Measurements from ENCODE around the gene SPECC1. TPM values are rescaled to one million over a fixed set of nuclear protein-coding genes. Genes with fewer than 3 reads are reported as not detected.

The SPECC1 gene
- total and polyA plus RNA-seq, 2 of the 4 experiments (the other 2 are of a cell fraction) = 16.9 to 26.2 TPM

DNA sequence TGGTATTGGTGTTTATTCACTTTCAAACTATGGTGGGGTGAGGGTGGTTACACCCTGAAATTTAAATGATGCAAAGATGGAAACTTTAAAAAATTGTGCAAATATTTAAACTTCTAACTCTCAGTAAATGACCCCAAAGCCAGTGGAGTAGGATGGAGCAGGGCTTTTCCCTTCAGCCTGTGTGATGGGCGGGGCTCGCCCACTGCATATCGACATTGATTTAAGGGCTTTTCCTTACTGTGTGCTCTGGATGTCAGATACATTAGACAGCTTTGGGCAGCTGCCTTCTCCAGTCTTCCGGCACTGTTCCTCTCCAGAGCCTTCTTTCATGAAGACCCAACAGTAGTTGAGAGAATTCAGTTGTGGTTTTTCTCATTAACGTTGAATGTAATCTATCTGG, 99.9 kb downstream of the SPECC1 start:
- Histone ChIP-seq H3K4me2 (ENCODE audit: low read depth, low read length) (no peak overlapping the region), H2BK20ac (ENCODE audit: low read depth, low read length) (no peak overlapping the region), H2AFZ (replicated peaks; ENCODE audit: low read length, poor library complexity) (no peak overlapping the region), H3K27me3 (ENCODE audit: control insufficient read depth, insufficient read depth, low read length) (peaks cover 41% of the 10 kb centered on the region), H3K9me3 (ENCODE audit: control insufficient read depth, insufficient read depth, low read length) (no peaks in the 10 kb centered on the region), H3K79me1 (ENCODE audit: low read depth in 1 of 2, low read length in 2 of 2) (no peaks in the 10 kb centered on the region), H3K18ac (ENCODE audit: low read depth, low read length) (no peak overlapping the region), H2BK120ac (ENCODE audit: low read depth, low read length) (no peak overlapping the region), H3K23ac (ENCODE audit: low read depth, low read length) (no peak overlapping the region), H3K4me1 (ENCODE audit: control insufficient read depth, insufficient read depth, low read length) (no peaks in the 10 kb centered on the region), H3K14ac (replicated peaks; ENCODE audit: low read depth, low read length) (no peak overlapping the region), H3K9ac (ENCODE audit: low read depth, low read length) (no peak overlapping the region), H3K56ac (ENCODE audit: extremely low read depth, insufficient read depth, low read length) (no peak overlapping the region), H3K27ac (ENCODE audit: insufficient read depth, low read length) (no peak overlapping the region), H2BK5ac (ENCODE audit: low read depth, low read length, poor library complexity, severe bottlenecking) (no peak overlapping the region), H3K4me3 (ENCODE audit: insufficient read depth, low read depth, low read length) (no peak overlapping the region), H4K91ac (ENCODE audit: insufficient read depth, low read depth, low read length) (no peak overlapping the region), H3K9me1 (ENCODE audit: insufficient read depth, low read length) (no peaks in the 10 kb centered on the region), H3K4ac (ENCODE audit: low read depth, low read length) (no peak overlapping the region), H4K20me1 (ENCODE audit: insufficient read depth, low read length) (no peaks in the 10 kb centered on the region), H2AK5ac (ENCODE audit: low read depth, low read length) (no peak overlapping the region), H3K36me3 (ENCODE audit: control insufficient read depth, insufficient read depth, low read length) (no peaks in the 10 kb centered on the region), H4K5ac (ENCODE audit: low read depth, low read length) (no peak overlapping the region), H4K8ac (ENCODE audit: low read depth in 2 of 2, low read length in 2 of 2) (no peak overlapping the region), H2AK9ac (replicated peaks; ENCODE audit: low read depth, low read length, poor library complexity) (no peak overlapping the region), H2BK15ac (ENCODE audit: low read depth, low read length) (no peak overlapping the region)
- ATAC-seq (ENCODE audit: low read depth) (no peak), DNase-seq (no peak)
- POLR2A ChIA-PET (ENCODE audit: unreplicated experiment) = no interaction called here
- dilution Hi-C loops (cut with HindIII; ENCODE audit: low sequenced_read_pairs, unreplicated experiment) (no loop called here), intact Hi-C loops (cut with micrococcal nuclease) (no loop called here), in situ Hi-C loops (cut with MboI; ENCODE audit: low sequenced_read_pairs) (no loop called here)
- CTCF ChIA-PET = no interaction called here
- no peak for TF ChIP-seq SMC3 (IDR thresholded peaks at IDR 0.05; ENCODE audit: low read depth, low read length)
- TF ChIP-seq RAD21 (IDR thresholded peaks at IDR 0.05; ENCODE audit: low read length) = no peak
- no peak for TF ChIP-seq NFE2L2 (IDR thresholded peaks at IDR 0.05; ENCODE audit: low read depth, low read length)
- no peak for TF ChIP-seq MAFK (IDR thresholded peaks at IDR 0.05; ENCODE audit: low read depth, low read length)
- TF ChIP-seq, protein P1, sequence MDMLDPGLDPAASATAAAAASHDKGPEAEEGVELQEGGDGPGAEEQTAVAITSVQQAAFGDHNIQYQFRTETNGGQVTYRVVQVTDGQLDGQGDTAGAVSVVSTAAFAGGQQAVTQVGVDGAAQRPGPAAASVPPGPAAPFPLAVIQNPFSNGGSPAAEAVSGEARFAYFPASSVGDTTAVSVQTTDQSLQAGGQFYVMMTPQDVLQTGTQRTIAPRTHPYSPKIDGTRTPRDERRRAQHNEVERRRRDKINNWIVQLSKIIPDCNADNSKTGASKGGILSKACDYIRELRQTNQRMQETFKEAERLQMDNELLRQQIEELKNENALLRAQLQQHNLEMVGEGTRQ (IDR thresholded peaks at IDR 0.05; ENCODE audit: low read depth, low read length) = no peak
- TF ChIP-seq, protein P2, sequence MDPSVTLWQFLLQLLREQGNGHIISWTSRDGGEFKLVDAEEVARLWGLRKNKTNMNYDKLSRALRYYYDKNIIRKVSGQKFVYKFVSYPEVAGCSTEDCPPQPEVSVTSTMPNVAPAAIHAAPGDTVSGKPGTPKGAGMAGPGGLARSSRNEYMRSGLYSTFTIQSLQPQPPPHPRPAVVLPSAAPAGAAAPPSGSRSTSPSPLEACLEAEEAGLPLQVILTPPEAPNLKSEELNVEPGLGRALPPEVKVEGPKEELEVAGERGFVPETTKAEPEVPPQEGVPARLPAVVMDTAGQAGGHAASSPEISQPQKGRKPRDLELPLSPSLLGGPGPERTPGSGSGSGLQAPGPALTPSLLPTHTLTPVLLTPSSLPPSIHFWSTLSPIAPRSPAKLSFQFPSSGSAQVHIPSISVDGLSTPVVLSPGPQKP (IDR thresholded peaks at IDR 0.05; ENCODE audit: borderline replicate concordance, low read depth, low read length) = no peak
- no peak for TF ChIP-seq BHLHE40 (IDR thresholded peaks at IDR 0.05; ENCODE audit: low read depth, low read length)
- TF ChIP-seq RFX5 (IDR thresholded peaks at IDR 0.05; ENCODE audit: low read depth, low read length) = no peak
- no peak for TF ChIP-seq MXI1 (IDR thresholded peaks at IDR 0.05; ENCODE audit: borderline replicate concordance, low read depth, low read length)
- no peak for TF ChIP-seq MAZ (IDR thresholded peaks at IDR 0.05; ENCODE audit: borderline replicate concordance, low read depth, low read length)
- no peak for TF ChIP-seq RCOR1 (IDR thresholded peaks at IDR 0.05; ENCODE audit: insufficient replicate concordance, low read length)
- no peak for TF ChIP-seq CHD1 (IDR thresholded peaks at IDR 0.05; ENCODE audit: low read depth, low read length)
- TF ChIP-seq, protein P3, sequence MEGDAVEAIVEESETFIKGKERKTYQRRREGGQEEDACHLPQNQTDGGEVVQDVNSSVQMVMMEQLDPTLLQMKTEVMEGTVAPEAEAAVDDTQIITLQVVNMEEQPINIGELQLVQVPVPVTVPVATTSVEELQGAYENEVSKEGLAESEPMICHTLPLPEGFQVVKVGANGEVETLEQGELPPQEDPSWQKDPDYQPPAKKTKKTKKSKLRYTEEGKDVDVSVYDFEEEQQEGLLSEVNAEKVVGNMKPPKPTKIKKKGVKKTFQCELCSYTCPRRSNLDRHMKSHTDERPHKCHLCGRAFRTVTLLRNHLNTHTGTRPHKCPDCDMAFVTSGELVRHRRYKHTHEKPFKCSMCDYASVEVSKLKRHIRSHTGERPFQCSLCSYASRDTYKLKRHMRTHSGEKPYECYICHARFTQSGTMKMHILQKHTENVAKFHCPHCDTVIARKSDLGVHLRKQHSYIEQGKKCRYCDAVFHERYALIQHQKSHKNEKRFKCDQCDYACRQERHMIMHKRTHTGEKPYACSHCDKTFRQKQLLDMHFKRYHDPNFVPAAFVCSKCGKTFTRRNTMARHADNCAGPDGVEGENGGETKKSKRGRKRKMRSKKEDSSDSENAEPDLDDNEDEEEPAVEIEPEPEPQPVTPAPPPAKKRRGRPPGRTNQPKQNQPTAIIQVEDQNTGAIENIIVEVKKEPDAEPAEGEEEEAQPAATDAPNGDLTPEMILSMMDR (conservative IDR thresholded peaks at IDR 0.05; ENCODE audit: low read depth, low read length) = no peak
- TF ChIP-seq POLR2A (IDR thresholded peaks at IDR 0.05; ENCODE audit: low read depth, low read length) = no peak
- TF ChIP-seq FOS (IDR thresholded peaks at IDR 0.05; ENCODE audit: low read depth, low read length) = no peak
- TF ChIP-seq CEBPB (IDR thresholded peaks at IDR 0.05; ENCODE audit: low read depth, low read length) = no peak
- no CpG with 5 or more reads among the region's 5 CpGs for WGBS, 2 experiments (ENCODE audit: extremely low coverage in 2 of 2, insufficient read length in 1 of 2)
- no TSS peak for BruUV-seq (replicated peaks)

Data from IMR-90 (cell line).